Thyroid gland (tissue), 4 donors: ENCODE data around the gene GMPR. TPM values are rescaled to one million over a fixed set of nuclear protein-coding genes. Genes with fewer than 3 reads are reported as not detected.

Experiments used
- DNase-seq, 2 donors: peaks; one replicate each; pipeline ENCODE4 v3.0.0-alpha.2; 2019
- H3K27ac ChIP-seq, 3 donors: fragments of 200-600 bp; sonication (generic); 1 replicate in 2 of 3; 2 replicates in 1 of 3; pipeline ENCODE4 v1.5.1; 2016 to 2019; ENCODE audit warnings: mild to moderate bottlenecking in 1 of 3, moderate library complexity in 1 of 3
- H3K27me3 ChIP-seq: fragments of 200-600 bp; sonication (generic); one replicate; pipeline ENCODE4 v1.5.1; 2019
- H3K36me3 ChIP-seq, 2 donors: fragments of 200-600 bp; sonication (generic); one replicate each; pipeline ENCODE4 v1.5.1; 2016 to 2019
- H3K4me1 ChIP-seq, 2 donors: fragments of 200-600 bp; sonication (generic); one replicate each; pipeline ENCODE4 v1.5.1; 2017 to 2019
- H3K4me3 ChIP-seq, 3 donors: fragments of 200-600 bp; sonication (generic); replicated peaks in 1 of 3; 1 replicate in 2 of 3; 2 replicates in 1 of 3; pipeline ENCODE4 v1.5.1; 2016; ENCODE audit warnings: mild to moderate bottlenecking in 1 of 3
- H3K9me3 ChIP-seq: fragments of 200-600 bp; sonication (generic); one replicate; pipeline ENCODE4 v1.5.1; 2017
- POLR2A ChIP-seq, 2 donors: fragments of 450-650 bp; IDR thresholded peaks; one replicate each; pipeline ENCODE4 v1.6.1; 2017; ENCODE audit warnings: antibody characterized with exemption in 2 of 2, mild to moderate bottlenecking in 2 of 2, moderate library complexity in 1 of 2
- WGBS, 2 donors: methylation state at CpG; one replicate each; pipeline ENCODE4 v1.1.5; 2017; 5-methylcytosine and 5-hydroxymethylcytosine counted together
- intact Hi-C: fragments of 100-400 bp; cut with DNase I; formaldehyde crosslinking; loops from one replicate; pipeline ENCODE4 v1.15.1; 2023
- total RNA-seq, 4 donors: library from RNA; depleted of rRNA; stranded (reverse); fragments of >200 nt; gene quantifications; one replicate each; pipeline ENCODE4 v1.2.3, GENCODE V29; 2016
- TF ChIP-seq, protein P1 (sequence below), 6 experiments: fragments of 200-600 bp in 3 of 6; fragments of 450-650 bp in 3 of 6; sonication (generic) in 3 of 6; IDR thresholded peaks; one replicate each; pipeline ENCODE4 v1.5.1; 2016 to 2019; ENCODE audit warnings: antibody characterized with exemption in 6 of 6, mild to moderate bottlenecking in 2 of 6, inconsistent platforms in 1 of 6, moderate library complexity in 1 of 6

Gene GMPR
- total RNA-seq, 4 donors from 2014 or later: 2.8 to 10.8 (median 3.3) TPM

DNA sequence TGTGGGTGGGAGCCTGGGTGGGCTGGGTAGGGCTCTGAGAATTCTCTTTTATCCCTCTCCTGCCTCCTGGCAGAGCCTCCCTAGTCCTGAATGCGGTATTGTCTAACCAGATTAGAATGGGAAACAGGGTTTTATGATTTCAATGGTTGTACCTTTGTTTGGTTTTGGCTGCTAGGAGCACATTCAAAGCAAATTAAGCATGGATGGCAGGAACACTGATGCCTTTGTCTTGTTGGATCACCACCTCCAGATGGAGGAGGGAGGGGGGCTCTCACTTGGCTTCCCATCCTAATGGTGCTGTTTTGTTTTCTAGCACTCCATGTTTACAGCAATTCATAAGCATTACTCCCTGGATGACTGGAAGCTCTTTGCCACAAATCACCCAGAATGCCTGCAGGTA lies 11.6 kb downstream of the GMPR start:
- Histone ChIP-seq H3K4me1 (peaks cover 0 to 6% of the 10 kb centered on the region in 2 donors), H3K27ac (no peak overlapping the region), H3K4me3 (no peak overlapping the region), H3K36me3 (no peaks in the 10 kb centered on the region), H3K9me3 (no peaks in the 10 kb centered on the region), H3K27me3 (no peaks in the 10 kb centered on the region)
- no peak for DNase-seq
- WGBS, 2 donors: 88 to 100% methylated on average over 1 of the region's 1 CpG
- TF ChIP-seq, protein P1, sequence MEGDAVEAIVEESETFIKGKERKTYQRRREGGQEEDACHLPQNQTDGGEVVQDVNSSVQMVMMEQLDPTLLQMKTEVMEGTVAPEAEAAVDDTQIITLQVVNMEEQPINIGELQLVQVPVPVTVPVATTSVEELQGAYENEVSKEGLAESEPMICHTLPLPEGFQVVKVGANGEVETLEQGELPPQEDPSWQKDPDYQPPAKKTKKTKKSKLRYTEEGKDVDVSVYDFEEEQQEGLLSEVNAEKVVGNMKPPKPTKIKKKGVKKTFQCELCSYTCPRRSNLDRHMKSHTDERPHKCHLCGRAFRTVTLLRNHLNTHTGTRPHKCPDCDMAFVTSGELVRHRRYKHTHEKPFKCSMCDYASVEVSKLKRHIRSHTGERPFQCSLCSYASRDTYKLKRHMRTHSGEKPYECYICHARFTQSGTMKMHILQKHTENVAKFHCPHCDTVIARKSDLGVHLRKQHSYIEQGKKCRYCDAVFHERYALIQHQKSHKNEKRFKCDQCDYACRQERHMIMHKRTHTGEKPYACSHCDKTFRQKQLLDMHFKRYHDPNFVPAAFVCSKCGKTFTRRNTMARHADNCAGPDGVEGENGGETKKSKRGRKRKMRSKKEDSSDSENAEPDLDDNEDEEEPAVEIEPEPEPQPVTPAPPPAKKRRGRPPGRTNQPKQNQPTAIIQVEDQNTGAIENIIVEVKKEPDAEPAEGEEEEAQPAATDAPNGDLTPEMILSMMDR (IDR thresholded peaks at IDR 0.05): no peak
- no peak for TF ChIP-seq POLR2A (IDR thresholded peaks at IDR 0.05)
- intact Hi-C loops: no loop called here

DNA sequence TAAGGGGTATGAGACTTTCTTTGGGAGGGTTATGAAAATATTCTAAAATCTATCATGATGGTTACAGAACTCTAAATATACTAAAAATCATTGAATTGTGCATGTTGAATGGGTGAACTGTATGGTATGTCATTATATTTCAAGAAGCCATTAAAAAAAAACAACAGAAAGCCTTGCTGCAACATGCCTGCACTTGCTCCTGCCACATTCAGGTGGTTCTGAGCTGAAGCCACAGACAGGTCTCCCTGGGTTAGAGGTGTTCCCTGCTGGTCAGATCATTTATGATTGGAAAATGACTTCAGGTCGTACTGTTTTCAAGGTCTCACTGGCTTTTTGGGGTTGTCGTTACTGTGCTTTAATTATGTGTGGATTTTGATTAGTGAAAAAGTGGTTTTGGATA lies 13.3 kb downstream of the GMPR start:
- intact Hi-C loops: no loop called here
- Histone ChIP-seq H3K9me3 (no peaks in the 10 kb centered on the region), H3K27me3 (no peaks in the 10 kb centered on the region), H3K36me3 (no peaks in the 10 kb centered on the region), H3K4me1 (no peaks in the 10 kb centered on the region), H3K27ac (no peak overlapping the region), H3K4me3 (no peak overlapping the region)
- no peak for DNase-seq
- no peak for TF ChIP-seq POLR2A (IDR thresholded peaks at IDR 0.05)
- TF ChIP-seq, protein P1 (IDR thresholded peaks at IDR 0.05): no peak
- WGBS, 2 donors: 93 to 97% methylated on average over 2 of the region's 2 CpGs

DNA sequence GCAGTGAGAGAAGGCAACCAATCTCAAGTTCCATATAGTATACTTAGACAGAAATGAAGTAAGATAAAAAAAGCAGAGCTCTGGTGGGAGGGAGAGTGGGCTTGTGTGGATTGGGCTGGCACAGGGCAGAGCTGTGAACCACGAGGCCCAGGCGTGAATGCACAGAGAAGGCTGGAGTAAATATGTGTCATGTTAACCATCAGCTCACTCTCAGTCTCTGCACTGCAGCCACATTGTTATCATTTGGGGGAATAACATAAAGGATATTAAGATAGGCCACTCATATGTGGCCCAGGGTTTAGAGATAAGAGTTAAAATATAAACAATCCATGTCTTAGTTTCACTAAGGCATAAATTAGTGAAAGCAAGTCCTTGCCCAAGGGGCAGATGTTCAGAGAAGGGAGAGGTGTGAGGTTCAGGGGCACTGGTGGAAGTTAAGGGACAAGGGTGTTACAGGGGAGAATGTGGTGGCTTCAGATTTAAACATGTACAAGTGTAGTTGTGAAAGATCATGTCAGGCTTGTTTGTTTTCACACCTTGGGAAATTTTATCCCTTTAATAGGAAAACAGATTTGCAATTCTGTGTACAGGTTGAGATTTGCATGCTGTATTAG lies 14.4 kb downstream of the GMPR start:
- Histone ChIP-seq H3K27ac (no peak overlapping the region), H3K4me1 (no peaks in the 10 kb centered on the region), H3K9me3 (no peaks in the 10 kb centered on the region), H3K36me3 (no peaks in the 10 kb centered on the region), H3K4me3 (no peak overlapping the region), H3K27me3 (no peaks in the 10 kb centered on the region)
- 81 to 83% methylated on average over 2 of the region's 2 CpGs for WGBS, 2 donors
- intact Hi-C loops: no loop called here
- DNase-seq: no peak
- TF ChIP-seq, protein P1 (IDR thresholded peaks at IDR 0.05): no peak
- TF ChIP-seq POLR2A (IDR thresholded peaks at IDR 0.05): no peak

DNA sequence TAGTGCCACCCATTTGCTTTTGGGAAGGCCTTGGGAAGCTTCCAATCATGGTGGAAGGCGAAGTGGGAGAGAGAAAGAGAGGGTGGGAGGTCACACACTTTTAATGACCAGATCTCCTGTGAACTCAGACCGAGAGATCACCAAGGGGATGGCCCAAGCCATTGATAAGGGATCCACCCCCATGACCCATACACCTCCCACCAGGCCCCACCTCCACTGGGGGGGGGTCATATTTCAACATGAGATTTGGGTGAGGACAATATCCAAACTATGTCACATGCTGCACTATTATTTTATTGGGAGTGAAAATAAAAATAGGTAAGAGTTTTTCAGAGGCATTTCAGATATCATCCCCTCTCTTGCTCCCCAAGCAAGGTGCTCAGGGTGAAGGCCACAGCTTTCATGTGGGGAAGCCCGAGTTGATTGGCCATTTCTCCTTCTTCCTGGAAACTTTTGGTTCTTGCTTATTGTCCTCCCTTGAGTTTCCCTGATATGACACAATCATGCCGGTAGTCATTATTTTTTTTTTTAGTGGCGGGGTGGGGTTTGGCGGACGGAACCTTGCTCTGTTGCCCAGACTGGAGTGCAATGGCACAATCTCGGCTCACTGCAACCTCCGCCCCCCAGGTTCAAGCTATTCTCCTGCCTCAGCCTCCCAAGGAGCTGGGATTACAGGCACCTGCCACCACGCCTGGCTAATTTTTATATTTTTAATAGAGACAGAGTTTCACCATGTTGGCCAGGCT lies 15.2 kb downstream of the GMPR start:
- no peaks in the 10 kb centered on the region for H3K36me3 ChIP-seq
- no peaks in the 10 kb centered on the region for H3K27me3 ChIP-seq
- TF ChIP-seq POLR2A (IDR thresholded peaks at IDR 0.05): no peak
- TF ChIP-seq, protein P1 (IDR thresholded peaks at IDR 0.05): no peak
- intact Hi-C loops: no loop called here
- no peak overlapping the region for H3K27ac ChIP-seq
- no peak overlapping the region for H3K4me3 ChIP-seq
- no peak for DNase-seq
- peaks cover 5 to 7% of the 10 kb centered on the region in 2 donors for H3K4me1 ChIP-seq
- no peaks in the 10 kb centered on the region for H3K9me3 ChIP-seq
- 91 to 95% methylated on average over 10 of the region's 10 CpGs for WGBS, 2 donors

DNA sequence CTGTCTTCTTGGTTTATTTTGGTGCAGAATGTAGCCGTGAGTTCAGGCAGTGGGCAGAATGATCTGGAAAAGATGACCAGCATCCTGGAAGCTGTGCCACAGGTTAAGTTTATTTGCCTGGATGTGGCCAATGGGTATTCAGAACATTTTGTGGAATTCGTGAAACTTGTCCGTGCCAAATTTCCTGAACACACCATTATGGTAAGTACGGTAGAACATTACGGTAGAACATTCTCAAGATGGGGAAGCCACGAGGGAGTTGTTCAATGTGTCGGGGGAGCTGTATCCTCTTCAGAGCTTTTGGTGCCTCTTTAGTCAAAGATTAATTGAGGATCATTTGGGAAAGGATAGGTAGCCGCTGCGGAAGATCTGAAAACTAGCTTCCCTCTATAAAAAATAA lies 16.1 kb downstream of the GMPR start:
- no peak for DNase-seq
- H3K4me3 ChIP-seq: no peak overlapping the region
- WGBS, 2 donors: 97% methylated on average over 9 of the region's 9 CpGs
- peaks cover 6 to 9% of the 10 kb centered on the region in 2 donors for H3K4me1 ChIP-seq
- intact Hi-C loops: no loop called here
- H3K27ac ChIP-seq: no peak overlapping the region
- TF ChIP-seq, protein P1 (IDR thresholded peaks at IDR 0.05): no peak
- no peak for TF ChIP-seq POLR2A (IDR thresholded peaks at IDR 0.05)
- no peaks in the 10 kb centered on the region for H3K27me3 ChIP-seq
- no peaks in the 10 kb centered on the region for H3K36me3 ChIP-seq
- no peaks in the 10 kb centered on the region for H3K9me3 ChIP-seq
